Measurements from ENCODE around the gene ZNF44.

- no peak for TF ChIP-seq ZNF133 (tag by site-specific recombination; IDR thresholded peaks at IDR 0.05)
- TF ChIP-seq, protein P1, sequence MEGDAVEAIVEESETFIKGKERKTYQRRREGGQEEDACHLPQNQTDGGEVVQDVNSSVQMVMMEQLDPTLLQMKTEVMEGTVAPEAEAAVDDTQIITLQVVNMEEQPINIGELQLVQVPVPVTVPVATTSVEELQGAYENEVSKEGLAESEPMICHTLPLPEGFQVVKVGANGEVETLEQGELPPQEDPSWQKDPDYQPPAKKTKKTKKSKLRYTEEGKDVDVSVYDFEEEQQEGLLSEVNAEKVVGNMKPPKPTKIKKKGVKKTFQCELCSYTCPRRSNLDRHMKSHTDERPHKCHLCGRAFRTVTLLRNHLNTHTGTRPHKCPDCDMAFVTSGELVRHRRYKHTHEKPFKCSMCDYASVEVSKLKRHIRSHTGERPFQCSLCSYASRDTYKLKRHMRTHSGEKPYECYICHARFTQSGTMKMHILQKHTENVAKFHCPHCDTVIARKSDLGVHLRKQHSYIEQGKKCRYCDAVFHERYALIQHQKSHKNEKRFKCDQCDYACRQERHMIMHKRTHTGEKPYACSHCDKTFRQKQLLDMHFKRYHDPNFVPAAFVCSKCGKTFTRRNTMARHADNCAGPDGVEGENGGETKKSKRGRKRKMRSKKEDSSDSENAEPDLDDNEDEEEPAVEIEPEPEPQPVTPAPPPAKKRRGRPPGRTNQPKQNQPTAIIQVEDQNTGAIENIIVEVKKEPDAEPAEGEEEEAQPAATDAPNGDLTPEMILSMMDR (tag by site-specific recombination; IDR thresholded peaks at IDR 0.05): no peak
- TF ChIP-seq IKZF3 (tag by site-specific recombination; IDR thresholded peaks at IDR 0.05): no peak
- TF ChIP-seq ZBTB8A (tag by site-specific recombination; IDR thresholded peaks at IDR 0.05): no peak
- TF ChIP-seq, protein P2, sequence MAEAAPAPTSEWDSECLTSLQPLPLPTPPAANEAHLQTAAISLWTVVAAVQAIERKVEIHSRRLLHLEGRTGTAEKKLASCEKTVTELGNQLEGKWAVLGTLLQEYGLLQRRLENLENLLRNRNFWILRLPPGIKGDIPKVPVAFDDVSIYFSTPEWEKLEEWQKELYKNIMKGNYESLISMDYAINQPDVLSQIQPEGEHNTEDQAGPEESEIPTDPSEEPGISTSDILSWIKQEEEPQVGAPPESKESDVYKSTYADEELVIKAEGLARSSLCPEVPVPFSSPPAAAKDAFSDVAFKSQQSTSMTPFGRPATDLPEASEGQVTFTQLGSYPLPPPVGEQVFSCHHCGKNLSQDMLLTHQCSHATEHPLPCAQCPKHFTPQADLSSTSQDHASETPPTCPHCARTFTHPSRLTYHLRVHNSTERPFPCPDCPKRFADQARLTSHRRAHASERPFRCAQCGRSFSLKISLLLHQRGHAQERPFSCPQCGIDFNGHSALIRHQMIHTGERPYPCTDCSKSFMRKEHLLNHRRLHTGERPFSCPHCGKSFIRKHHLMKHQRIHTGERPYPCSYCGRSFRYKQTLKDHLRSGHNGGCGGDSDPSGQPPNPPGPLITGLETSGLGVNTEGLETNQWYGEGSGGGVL (tag by site-specific recombination; IDR thresholded peaks at IDR 0.05): no peak
- TF ChIP-seq HOXC10 (CRISPR knock-in tag; IDR thresholded peaks at IDR 0.05): no peak
- TF ChIP-seq PRDM1 (tag by site-specific recombination; IDR thresholded peaks at IDR 0.05): no peak
- TF ChIP-seq ZNF121 (tag by site-specific recombination; IDR thresholded peaks at IDR 0.05): no peak
- no peak for TF ChIP-seq ZNF146 (tag by site-specific recombination; IDR thresholded peaks at IDR 0.05)
- TF ChIP-seq, protein P3, sequence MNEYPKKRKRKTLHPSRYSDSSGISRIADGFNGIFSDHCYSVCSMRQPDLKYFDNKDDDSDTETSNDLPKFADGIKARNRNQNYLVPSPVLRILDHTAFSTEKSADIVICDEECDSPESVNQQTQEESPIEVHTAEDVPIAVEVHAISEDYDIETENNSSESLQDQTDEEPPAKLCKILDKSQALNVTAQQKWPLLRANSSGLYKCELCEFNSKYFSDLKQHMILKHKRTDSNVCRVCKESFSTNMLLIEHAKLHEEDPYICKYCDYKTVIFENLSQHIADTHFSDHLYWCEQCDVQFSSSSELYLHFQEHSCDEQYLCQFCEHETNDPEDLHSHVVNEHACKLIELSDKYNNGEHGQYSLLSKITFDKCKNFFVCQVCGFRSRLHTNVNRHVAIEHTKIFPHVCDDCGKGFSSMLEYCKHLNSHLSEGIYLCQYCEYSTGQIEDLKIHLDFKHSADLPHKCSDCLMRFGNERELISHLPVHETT (tag by site-specific recombination; IDR thresholded peaks at IDR 0.05): no peak
- TF ChIP-seq ZFP41 (tag by site-specific recombination; IDR thresholded peaks at IDR 0.05; ENCODE audit: borderline replicate concordance): no peak
- TF ChIP-seq ZNF311 (tag by site-specific recombination; IDR thresholded peaks at IDR 0.05; ENCODE audit: borderline replicate concordance): no peak
- TF ChIP-seq ZBTB1 (tag by site-specific recombination; IDR thresholded peaks at IDR 0.05): no peak
- no peak for TF ChIP-seq ZNF184 (tag by site-specific recombination; IDR thresholded peaks at IDR 0.05)
These were observed 36.7 kb upstream of the ZNF44 start for GRCh38 chr19:12331211-12331941.
